SK-N-SH (cell line): Measurements from ENCODE around the gene LIG1. TPM values are rescaled to one million over a fixed set of nuclear protein-coding genes. Genes with fewer than 3 reads are reported as not detected.
A peak's percentile ranks its signal among the peaks of the same experiment; 100 is the strongest.

Experiments
- CTCF ChIA-PET: fragments of 300-600, 350-600 bp; formaldehyde crosslinking; extraction: SDS; loops from one replicate; lab custom pipeline; 2021; lab: Yijun Ruan, JAX
- POLR2A ChIA-PET: fragments of 350-600 bp; sonication (Branson Sonifier 250); formaldehyde crosslinking; extraction: SDS; loops from one replicate; lab custom pipeline; 2020; ENCODE audit warnings: antibody characterized with exemption, inconsistent platforms; lab: Yijun Ruan, JAX
- DNase-seq: peaks from one replicate; pipeline ENCODE4 v3.0.0; 2012
- H2AFZ ChIP-seq: fragments of 200-600 bp; sonication (generic); 2 replicates; pipeline ENCODE4 v1.8.1; 2016; ENCODE audit warnings: antibody characterized with exemption, mild to moderate bottlenecking, low read depth
- H3F3A ChIP-seq: fragments of 200-600 bp; sonication (generic); replicated peaks from 2 replicates; pipeline ENCODE3; 2016; ENCODE audit warnings: antibody characterized with exemption, mild to moderate bottlenecking; ENCODE audit not compliant: insufficient read depth
- H3K27ac ChIP-seq, 2 experiments: fragments of 200-500 bp in 1 of 2; fragments of 200-600 bp in 1 of 2; sonication (Bioruptor generic) in 1 of 2; sonication (generic), shearing (Covaris generic) in 1 of 2; 2 replicates each; pipeline versions ENCODE4 v1.5.1 to v1.6.1; 2014 to 2016; ENCODE audit warnings: low read depth in 2 of 2, inconsistent platforms in 1 of 2, low read length in 1 of 2, mild to moderate bottlenecking in 1 of 2, mixed read lengths in 1 of 2
- H3K27me3 ChIP-seq: fragments of 200-600 bp; sonication (generic), shearing (Covaris generic); 2 replicates; pipeline ENCODE4 v1.6.1; 2016; ENCODE audit warnings: mixed run types; ENCODE audit not compliant: insufficient read depth
- H3K36me3 ChIP-seq, 2 experiments: fragments of 200-500 bp in 1 of 2; fragments of 200-600 bp in 1 of 2; sonication (Bioruptor generic) in 1 of 2; sonication (generic) in 1 of 2; replicated peaks in 1 of 2; 2 replicates each; pipeline versions ENCODE3 to v1.5.1; 2014 to 2016; ENCODE audit warnings: low read length in 1 of 2, mild to moderate bottlenecking in 1 of 2; ENCODE audit not compliant: insufficient read depth in 2 of 2, control insufficient read depth in 1 of 2
- H3K4me1 ChIP-seq, 2 experiments: fragments of 200-500 bp in 1 of 2; fragments of 200-600 bp in 1 of 2; sonication (Bioruptor generic) in 1 of 2; sonication (generic), shearing (Covaris generic) in 1 of 2; 2 replicates each; pipeline versions ENCODE4 v1.5.1 to v1.6.1; 2014 to 2016; ENCODE audit warnings: low read depth in 1 of 2, low read length in 1 of 2, mixed run types in 1 of 2; ENCODE audit not compliant: insufficient read depth in 2 of 2, control insufficient read depth in 1 of 2
- H3K4me2 ChIP-seq: fragments of 200-600 bp; sonication (generic), shearing (Covaris generic); 2 replicates; pipeline ENCODE4 v1.6.1; 2017; ENCODE audit warnings: mixed run types
- H3K4me3 ChIP-seq, 2 experiments: fragments of 200-500 bp in 1 of 2; fragments of 200-600 bp in 1 of 2; sonication (Bioruptor generic) in 1 of 2; sonication (generic), shearing (Covaris generic) in 1 of 2; 2 replicates each; pipeline versions ENCODE4 v1.5.1 to v1.8.1; 2014 to 2016; ENCODE audit warnings: low read depth in 2 of 2, inconsistent platforms in 1 of 2, low read length in 1 of 2, mild to moderate bottlenecking in 1 of 2, mixed read lengths in 1 of 2, moderate library complexity in 1 of 2
- H3K79me2 ChIP-seq: fragments of 200-600 bp; sonication (generic); 2 replicates; pipeline ENCODE4 v1.8.1; 2017; ENCODE audit warnings: mild to moderate bottlenecking; ENCODE audit not compliant: insufficient read depth
- H3K9ac ChIP-seq: fragments of 200-600 bp; sonication (generic); 2 replicates; pipeline ENCODE4 v1.6.1; 2017; ENCODE audit warnings: mixed run types
- H3K9me2 ChIP-seq: fragments of 200-600 bp; sonication (generic); 2 replicates; pipeline ENCODE4 v1.6.1; 2017; ENCODE audit warnings: mixed run types
- H3K9me3 ChIP-seq: fragments of 200-600 bp; sonication (generic); 2 replicates; pipeline ENCODE4 v1.6.1; 2017; ENCODE audit warnings: mixed run types, mild to moderate bottlenecking, moderate library complexity
- H4K20me1 ChIP-seq: fragments of 200-600 bp; sonication (generic); 2 replicates; pipeline ENCODE4 v1.6.1; 2017; ENCODE audit warnings: mild to moderate bottlenecking, mixed run types; ENCODE audit not compliant: insufficient read depth
- FOSL2 ChIP-seq: IDR thresholded peaks from 2 replicates; pipeline ENCODE4 v1.4.0; 2012; ENCODE audit warnings: low read depth, mild to moderate bottlenecking, moderate library complexity, borderline replicate concordance
- WGBS: methylation state at CpG from one replicate; pipeline ENCODE4 v1.1.6; 2017; ENCODE audit warnings: low lambda C conversion rate; 5-methylcytosine and 5-hydroxymethylcytosine counted together
- polyA plus RNA-seq, 3 experiments: library from polyadenylated mRNA; depleted of rRNA; stranded (reverse); fragments of >200 nt; gene quantifications; 2 replicates each; pipeline ENCODE4 v1.2.3, GENCODE V29; 2012
- TF ChIP-seq, protein P1 (sequence below): fragments of 200-600 bp; sonication (generic); IDR thresholded peaks from 2 replicates; pipeline ENCODE4 v1.6.1; 2017; ENCODE audit warnings: antibody characterized with exemption, mild to moderate bottlenecking, moderate library complexity

LIG1 gene
- polyA plus RNA-seq, 1 of the 3 experiments (the other 2 are of a cell fraction) = 53.0 TPM

DNA sequence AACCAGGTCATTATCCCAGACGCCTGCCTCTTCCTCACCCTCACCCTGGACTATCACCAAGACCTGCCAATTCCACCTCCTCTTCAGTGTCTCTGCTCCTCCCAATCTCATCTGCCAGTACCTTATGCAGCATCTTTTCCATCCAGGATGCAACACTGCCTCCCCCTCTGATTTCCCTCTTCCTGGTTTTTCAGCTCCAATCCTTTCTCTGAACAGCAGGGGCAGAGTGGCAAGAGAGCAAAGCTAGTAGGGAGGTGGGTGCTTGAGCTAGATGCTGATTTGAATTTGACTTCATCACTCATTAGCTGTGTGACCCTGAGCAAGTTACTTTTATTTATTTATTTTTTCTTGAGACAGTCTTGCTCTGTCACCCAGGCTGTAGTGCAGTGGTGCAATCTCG, 100.7 kb downstream of the LIG1 start:
- no peak for DNase-seq
- Histone ChIP-seq H3K27ac (no peak overlapping the region), H2AFZ (no peak overlapping the region), H3K79me2 (no peaks in the 10 kb centered on the region), H3K9me3 (no peaks in the 10 kb centered on the region), H3K4me3 (no peak overlapping the region)
- TF ChIP-seq, protein P1, sequence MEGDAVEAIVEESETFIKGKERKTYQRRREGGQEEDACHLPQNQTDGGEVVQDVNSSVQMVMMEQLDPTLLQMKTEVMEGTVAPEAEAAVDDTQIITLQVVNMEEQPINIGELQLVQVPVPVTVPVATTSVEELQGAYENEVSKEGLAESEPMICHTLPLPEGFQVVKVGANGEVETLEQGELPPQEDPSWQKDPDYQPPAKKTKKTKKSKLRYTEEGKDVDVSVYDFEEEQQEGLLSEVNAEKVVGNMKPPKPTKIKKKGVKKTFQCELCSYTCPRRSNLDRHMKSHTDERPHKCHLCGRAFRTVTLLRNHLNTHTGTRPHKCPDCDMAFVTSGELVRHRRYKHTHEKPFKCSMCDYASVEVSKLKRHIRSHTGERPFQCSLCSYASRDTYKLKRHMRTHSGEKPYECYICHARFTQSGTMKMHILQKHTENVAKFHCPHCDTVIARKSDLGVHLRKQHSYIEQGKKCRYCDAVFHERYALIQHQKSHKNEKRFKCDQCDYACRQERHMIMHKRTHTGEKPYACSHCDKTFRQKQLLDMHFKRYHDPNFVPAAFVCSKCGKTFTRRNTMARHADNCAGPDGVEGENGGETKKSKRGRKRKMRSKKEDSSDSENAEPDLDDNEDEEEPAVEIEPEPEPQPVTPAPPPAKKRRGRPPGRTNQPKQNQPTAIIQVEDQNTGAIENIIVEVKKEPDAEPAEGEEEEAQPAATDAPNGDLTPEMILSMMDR = peak; percentile 12; the same call in 1 of the 2 replicates
- no peak for TF ChIP-seq FOSL2
- TF ChIP-seq, all 33 proteins: peak for 1
- H3K9me2 ChIP-seq = no peaks in the 10 kb centered on the region
- no peaks in the 10 kb centered on the region for H3K36me3 ChIP-seq
- H4K20me1 ChIP-seq = no peaks in the 10 kb centered on the region
- H3K9ac ChIP-seq = no peak overlapping the region
- H3K4me2 ChIP-seq = no peak overlapping the region
- no peaks in the 10 kb centered on the region; the same call in 1 of the 2 replicates for H3K27me3 ChIP-seq
- H3F3A ChIP-seq = no peaks in the 10 kb centered on the region
- POLR2A ChIA-PET = no interaction called here
- CTCF ChIA-PET = no interaction called here
- no peaks in the 10 kb centered on the region for H3K4me1 ChIP-seq
- 30% methylated on average over 2 of the region's 2 CpGs for WGBS

Other genes with a start within 250 kb of the LIG1 start
- gene BSPH1, start 178.2 kb downstream of the LIG1 start, polyA plus RNA-seq (2012; rRNA removed) = not detected in 2 replicates
- not detected in 2 replicates for gene ELSPBP1, start 175.7 kb downstream of the LIG1 start, polyA plus RNA-seq (2012; rRNA removed)
- gene CABP5, start 126.3 kb downstream of the LIG1 start, polyA plus RNA-seq (2012; rRNA removed) = not detected in 2 replicates
- gene PLA2G4C, start 59.5 kb downstream of the LIG1 start, polyA plus RNA-seq (2012; rRNA removed) = 6.0 and 6.1 TPM in 2 replicates
- gene ZSWIM9, start 336 bp upstream of the LIG1 start, polyA plus RNA-seq (2012; rRNA removed) = 1.3 and 2.2 TPM in 2 replicates
- 16.4 and 21.7 TPM in 2 replicates for gene CARD8, start 85.6 kb upstream of the LIG1 start, polyA plus RNA-seq (2012; rRNA removed)
- gene ZNF114, start 99.7 kb upstream of the LIG1 start, polyA plus RNA-seq (2012; rRNA removed) = 0.47 and 0.61 TPM in 2 replicates
- gene EMP3, start 155.2 kb upstream of the LIG1 start, polyA plus RNA-seq (2012; rRNA removed) = 263 and 277 TPM in 2 replicates
- 20.2 and 21.9 TPM in 2 replicates for gene TMEM143, start 193.6 kb upstream of the LIG1 start, polyA plus RNA-seq (2012; rRNA removed)
- 0.08 TPM in 1 of 2 replicates, not detected in the other for gene SYNGR4, start 194.0 kb upstream of the LIG1 start, polyA plus RNA-seq (2012; rRNA removed)
- gene KDELR1, start 221.2 kb upstream of the LIG1 start, polyA plus RNA-seq (2012; rRNA removed) = 119 and 138 TPM in 2 replicates
- gene GRIN2D, start 223.3 kb upstream of the LIG1 start, polyA plus RNA-seq (2012; rRNA removed) = 0.54 and 0.92 TPM in 2 replicates